NCI-H146 treated with DMSO at 0.1 percent for 48 hours (cell line): Measurements from ENCODE around the gene SH3BGRL3.
"Not testable (repeated sequence)": the region's sequence is repeated elsewhere in the genome, so short reads cannot be mapped to it uniquely, and the experiment has no call there.

Experiments used
- DNase-seq: peaks from one replicate; lab custom pipeline; 2025; ENCODE audit not compliant: unreplicated experiment; lab: John Stamatoyannopoulos, UW

The SH3BGRL3 gene

GRCh38 chr1:26315874-26316850 is 36.3 kb downstream of the SH3BGRL3 start:
- DNase-seq = no peak

DNA sequence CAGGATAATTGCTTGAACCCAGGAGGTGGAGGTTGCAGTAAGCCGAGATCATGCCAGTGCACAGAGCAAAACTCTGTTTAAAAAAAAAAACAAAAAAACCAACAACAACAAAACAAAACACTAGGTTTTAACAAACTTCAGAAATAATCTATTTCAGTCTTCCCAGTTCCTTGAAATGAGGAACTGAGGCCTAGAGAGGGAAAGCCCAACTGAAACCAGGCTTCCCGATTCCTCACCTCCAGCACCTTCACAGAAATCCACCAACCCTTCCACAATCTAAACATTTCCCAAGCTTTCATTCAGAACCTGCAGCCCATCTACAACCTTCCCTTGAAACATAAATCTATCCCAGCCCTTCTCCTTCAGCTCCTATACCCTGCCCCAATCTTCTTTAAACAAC is 37.3 kb downstream of the SH3BGRL3 start:
- DNase-seq = no peak

GRCh38 chr1:26317612-26318337 is 37.9 kb downstream of the SH3BGRL3 start, which contains the start of gene CD52:
CD52 (plus strand) TSS chr1:26317958; CDS start chr1:26318018, 60 bp downstream.
- DNase-seq = no peak

- DNase-seq = no peak
Measured at GRCh38 chr1:26318338-26319064, 38.6 kb downstream of the SH3BGRL3 start.

DNA sequence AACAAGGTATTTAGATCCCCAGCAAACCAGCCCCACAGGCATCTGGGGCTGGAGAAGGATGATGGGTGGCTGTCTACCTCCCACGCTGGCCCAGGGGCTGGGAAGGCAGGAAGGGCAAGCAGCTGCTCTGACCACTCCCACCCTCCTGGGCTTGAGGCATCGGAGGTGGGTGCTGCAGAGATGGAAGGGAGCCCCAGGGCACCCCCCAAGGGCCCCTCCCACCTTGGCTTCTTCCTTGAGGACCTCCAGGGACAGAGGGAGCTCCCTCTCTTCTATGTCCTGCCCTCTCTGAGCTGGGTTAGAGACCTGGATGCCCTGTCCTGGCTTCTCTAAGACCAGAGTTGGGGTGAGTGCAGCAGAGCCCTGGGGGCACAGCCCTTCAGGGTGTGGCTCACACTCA is 41.0 kb downstream of the SH3BGRL3 start:
- no peak for DNase-seq

DNA sequence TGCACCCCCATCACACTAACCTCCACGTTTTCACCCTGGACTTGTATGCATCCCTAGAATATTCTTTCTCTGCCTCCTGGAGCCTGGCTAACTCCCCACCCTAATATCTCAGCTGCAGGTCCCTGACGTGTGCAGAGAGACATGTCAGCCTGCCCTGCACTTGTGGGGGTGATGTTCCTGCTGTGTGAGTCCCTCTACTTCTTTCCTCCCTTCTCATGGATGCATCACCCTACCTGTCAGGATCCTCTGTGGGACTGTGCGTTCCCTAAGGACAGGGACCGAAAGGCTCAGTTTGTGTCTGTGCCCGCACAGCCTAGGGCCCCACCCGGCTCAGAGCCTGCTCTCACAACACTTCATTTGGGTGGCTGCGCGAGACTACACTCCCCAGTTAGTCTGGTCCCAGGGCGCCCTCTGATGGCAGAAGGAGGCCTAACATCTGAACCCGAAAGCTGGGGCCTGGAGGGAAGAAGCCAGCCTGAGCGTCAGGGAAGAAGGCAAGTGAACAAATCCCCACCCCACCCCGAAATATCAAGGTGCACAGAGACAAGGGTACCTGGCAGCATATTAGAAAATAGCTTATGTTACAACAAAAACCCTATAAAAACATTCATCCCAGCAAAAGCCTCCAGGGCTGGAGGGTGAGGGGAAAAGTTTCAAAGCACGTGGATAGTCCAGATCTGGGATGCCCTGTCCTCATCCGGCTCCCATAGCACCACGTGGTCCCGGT is 41.6 kb downstream of the SH3BGRL3 start:
- no peak for DNase-seq

GRCh38 chr1:26322042-26322331 is 42.1 kb downstream of the SH3BGRL3 start:
- DNase-seq = no peak

DNA sequence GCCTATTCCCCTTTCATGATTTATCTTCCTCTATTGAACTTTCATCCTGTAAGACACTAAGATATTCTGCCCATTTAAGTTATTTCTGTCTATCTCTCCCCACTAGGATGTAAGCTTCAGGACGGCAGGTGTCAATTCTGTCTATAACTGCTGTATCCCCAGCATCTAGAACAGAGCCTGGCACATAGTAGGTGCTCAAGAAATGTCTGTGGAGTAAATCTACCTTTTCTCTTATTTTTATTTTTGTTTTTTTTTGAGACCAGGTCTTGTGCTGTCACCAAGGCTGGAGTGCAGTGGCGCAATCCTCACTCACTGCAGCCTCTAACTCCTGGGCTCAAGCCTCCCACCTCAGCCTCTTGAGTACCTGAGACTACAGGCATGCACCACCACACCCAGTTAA is 43.5 kb downstream of the SH3BGRL3 start:
- DNase-seq = no peak

- DNase-seq = no peak
Measured at GRCh38 chr1:26324550-26324949, 44.7 kb downstream of the SH3BGRL3 start.

DNA sequence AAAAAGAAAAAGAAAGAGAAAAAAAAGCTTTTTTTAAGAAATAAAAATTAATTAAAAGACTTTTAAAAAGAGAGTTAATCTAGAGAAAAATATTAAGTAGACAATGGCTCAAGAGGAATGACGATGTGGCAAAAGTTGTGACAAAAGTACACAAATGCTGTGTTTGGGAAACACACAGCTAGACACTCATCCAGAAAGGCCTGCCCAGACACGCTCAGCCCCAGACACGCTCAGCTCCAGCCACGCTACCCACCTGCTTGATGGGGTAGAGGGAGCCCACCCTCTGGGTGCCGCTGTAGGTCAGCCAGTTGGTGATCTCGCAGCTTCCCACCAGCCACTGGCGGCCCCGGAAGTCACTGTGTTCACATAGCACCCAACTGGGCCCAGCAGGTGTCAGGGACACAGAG is 48.1 kb downstream of the SH3BGRL3 start:
- peak; percentile 59 for DNase-seq

DNA sequence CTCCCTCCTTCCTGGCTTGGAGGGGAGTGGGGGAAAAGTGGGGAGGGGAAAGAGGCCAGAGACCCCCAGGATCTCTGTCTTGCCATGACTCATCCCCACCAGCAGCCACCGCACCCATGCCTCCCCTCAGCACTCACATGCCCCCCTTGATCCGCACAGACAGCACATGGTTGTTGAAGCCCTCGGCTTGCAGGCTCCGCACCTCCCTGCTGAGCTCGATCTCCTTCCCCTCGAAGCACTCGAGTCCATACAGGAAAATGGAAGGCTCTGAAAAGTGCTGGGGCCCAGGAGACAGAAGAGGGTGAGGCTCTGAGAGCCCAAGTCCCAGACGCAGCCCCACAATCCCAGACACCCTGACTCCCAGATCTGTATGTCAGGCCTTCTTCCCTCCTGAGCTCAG is 48.7 kb downstream of the SH3BGRL3 start:
- DNase-seq = no peak

- DNase-seq = not testable (repeated sequence)
Measured at GRCh38 chr1:26329380-26329779, 49.5 kb downstream of the SH3BGRL3 start.

- DNase-seq = no peak
Measured at GRCh38 chr1:26330276-26330675, 50.4 kb downstream of the SH3BGRL3 start.
